Activated CD4-positive, CD25-positive, alpha-beta regulatory T cell (primary cell): Measurements from ENCODE around the gene KAZN.

Experiments
- DNase-seq, 4 experiments: peaks; one replicate each; lab custom pipeline; 2025; lab: John Stamatoyannopoulos, UW

KAZN gene

DNA sequence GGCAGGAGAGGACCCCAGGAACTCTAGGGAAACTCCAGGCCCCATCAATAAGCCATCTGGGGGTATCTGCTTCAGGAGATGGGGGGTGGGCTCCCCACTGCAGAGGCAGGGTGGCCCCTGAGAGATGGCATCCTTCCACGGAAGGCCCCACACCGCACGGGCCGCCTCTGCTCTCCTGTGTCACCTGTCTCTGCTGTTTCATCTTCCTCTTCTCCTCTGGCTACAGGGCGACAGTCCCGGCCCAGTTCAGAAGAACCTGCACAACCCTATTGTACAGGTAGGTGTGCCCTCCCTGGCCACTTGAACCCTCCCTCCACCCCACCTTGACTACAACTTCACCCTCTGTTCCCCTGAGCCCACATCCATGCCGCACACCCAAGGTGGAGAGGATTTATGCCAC is 464.9 kb downstream of the KAZN start:
- no peak for DNase-seq

DNA sequence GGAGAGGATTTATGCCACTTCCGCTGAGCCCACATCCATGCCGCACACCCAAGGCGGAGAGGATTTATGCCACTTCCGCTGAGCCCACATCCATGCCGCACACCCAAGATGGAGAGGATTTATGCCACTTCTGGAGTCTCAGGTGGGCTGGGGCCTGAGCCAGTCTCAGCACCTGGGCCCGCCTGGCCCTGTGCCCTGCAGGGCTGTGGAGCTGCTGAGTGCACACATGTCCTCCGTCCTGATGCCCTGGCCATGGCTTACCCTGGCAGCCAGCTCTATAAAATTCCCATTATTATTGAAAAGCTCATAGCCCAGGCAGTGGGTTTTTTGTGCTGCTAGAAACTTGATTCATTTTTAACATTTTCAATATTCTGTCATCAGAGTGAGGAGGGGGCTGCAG is 465.3 kb downstream of the KAZN start:
- DNase-seq: no peak

DNA sequence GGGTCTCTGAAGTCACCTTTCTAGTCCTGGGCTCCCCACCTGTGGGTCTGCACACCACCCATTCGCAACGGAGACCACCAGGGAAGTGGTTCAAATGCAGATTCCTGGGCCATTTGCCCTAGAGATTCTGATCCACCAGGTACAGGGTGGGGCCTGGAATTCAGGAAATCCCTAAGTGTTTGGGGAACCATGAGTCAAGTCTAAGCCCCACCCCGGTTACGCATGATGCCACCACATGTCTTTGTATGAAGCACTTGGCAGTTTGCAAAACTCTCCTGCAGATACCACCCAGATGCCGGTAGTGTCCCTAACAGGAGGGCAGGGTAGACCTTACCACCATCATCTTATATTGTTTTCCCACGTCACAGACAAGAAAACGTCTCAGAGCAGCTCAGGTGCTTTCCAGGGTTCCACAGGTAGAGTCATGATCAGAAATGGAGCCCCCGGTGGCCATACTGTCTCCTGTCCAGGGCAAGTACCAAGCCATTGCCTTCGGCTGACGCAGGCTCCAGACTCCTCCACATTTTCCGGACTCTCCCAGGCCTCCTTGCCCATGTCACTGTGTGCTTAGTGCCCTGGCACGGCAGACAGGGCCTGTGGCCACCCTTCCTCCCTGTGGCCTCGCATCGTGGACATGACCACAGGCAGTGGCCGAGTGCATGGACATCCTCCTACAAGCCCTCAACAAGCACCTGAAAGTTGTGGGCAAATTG is 465.9 kb downstream of the KAZN start:
- no peak for DNase-seq

DNA sequence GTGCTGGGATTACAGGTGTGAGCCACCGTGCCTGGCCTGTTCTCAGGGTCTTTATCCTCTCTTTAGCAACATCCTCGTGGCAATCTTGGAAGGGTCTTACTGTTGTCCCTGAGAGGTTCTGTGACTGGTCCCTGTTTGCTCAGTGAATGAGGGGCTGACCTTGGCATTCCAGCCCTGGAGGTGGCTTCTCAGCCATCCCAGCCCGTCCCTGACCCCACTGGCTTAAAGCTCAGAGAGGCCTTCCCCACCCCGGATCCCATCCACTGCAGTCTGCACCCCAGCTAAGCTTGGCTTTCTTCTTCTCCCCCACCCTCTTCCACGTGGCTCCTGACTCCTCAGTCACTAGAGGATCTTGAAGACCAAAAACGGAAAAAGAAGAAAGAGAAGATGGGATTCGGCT is 466.8 kb downstream of the KAZN start:
- DNase-seq: no peak

DNA sequence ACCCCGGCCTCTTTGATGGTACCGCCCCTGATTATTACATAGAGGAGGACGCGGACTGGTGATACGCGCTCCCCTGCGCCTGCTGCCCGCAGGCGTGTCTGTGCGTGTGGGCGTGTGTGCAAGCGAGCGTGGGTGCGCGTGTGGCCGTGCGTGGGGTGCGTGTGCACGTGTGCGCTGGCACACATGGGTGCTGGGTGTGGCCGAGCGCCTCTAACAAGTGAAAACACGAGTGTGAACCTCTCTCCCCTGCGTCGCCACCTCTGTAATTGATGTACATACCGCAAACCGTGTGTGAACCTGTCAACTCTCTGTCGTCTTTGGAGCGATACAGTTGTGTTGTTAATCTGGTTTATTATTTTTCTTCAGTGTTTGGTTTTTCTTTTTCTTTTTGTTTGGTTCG is 467.3 kb downstream of the KAZN start:
- DNase-seq: no peak

DNA sequence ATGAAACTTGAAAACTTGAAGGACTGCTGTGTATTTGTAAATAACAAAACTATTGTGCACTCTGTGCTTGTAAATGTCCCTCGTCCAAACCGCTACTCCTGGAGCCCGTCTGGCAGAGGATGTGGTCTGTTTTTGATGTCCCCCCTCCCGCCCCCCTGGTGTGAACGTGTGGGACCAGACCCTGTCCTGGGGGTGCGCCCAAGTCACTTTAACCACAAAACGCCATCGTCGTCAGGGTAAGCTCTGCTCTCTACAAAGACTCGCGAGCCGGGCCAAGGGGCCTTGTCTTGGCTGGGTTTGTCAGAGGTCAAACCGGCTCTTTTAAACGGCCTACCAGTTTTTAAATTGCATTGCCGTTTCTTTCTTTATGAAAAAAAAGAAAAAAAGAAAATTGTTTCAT is 467.7 kb downstream of the KAZN start:
- no peak for DNase-seq

DNA sequence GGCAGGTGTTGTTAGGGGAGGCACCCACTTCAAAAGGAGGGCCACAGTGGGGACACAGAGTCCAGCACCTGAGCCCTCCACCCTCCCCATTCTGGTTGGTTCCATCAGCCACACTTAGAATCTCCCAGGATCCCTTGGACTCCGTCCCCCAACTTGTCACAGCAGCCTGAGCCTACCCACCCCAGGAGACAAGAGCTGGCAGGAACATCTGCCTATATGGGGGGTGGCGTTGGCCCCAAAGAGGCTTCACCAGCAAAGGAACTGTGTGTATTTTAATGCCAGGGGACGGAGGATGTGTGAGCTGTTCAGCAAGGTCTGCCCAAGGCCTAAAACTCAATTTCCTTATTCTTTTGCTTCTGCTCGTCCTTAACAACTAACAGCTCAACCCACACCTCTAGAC is 468.7 kb downstream of the KAZN start:
- DNase-seq: no peak

DNA sequence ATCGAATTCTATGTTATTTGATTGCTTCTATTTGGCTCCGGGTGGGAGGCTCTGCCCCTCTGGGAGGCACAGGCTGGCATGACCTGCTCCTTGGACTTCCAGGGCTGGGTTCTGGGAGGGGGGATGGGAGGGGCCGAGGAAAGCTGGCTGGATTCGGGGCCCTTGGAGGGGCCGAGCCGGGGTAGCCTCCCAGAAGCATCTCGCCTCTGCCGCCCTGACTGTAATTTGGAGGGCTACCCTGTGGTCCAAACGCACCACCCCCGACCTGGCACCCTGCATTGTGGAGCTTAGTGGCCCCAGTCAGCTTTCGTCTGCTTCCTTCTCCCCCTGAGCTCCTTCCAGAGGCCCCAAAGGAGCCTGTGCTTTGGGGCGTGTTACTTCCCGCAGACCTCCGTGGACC is 469.7 kb downstream of the KAZN start:
- DNase-seq: no peak

DNA sequence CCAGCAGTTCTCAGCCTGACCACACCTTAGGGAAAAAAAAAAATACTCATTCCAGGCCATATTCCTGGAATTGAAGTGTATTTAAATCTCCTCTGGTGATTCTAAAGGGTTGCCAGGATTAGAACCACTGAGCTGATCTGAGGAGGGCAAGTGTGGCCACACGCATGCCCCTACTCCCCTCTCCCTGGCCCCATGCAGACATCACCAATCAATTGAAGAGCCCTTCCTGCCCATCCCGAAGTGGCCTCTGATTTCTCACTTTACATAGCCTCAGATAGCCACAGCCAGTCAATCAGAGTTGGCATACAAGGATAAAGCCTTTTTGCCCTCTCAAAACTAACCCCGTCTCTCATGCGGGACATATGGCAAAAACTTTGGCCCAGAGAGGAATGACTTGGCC is 470.5 kb downstream of the KAZN start:
- no peak for DNase-seq

DNA sequence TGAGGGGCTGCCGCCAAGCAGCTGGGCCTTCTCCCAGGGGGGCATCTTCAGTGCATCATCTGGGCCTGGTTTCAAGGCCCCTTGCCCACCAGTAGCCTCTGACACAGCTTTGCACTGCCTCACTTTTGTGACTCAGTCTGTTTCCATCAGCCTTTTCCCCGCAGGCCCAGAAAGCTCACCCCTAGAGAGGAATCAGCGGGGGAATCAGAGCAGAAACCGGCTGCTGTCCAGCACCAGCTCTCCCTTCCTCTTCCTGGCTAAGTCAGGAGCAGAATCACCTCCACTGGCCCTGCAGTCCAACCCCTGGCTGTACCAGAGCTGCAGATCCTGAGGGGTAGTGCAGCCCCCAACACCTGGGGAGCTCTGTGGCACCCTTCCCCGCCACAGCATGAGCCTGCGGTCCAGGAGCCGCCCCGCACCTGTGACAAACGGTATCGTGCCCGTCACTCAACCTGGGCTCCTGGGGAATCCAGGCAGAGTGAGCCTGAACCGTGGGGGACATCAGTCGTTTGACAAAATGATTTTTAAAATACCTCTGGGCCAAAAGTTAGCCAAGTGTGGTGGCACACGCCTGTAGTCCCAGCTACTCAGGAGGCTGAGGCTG is 471.8 kb downstream of the KAZN start:
- DNase-seq: no peak

DNA sequence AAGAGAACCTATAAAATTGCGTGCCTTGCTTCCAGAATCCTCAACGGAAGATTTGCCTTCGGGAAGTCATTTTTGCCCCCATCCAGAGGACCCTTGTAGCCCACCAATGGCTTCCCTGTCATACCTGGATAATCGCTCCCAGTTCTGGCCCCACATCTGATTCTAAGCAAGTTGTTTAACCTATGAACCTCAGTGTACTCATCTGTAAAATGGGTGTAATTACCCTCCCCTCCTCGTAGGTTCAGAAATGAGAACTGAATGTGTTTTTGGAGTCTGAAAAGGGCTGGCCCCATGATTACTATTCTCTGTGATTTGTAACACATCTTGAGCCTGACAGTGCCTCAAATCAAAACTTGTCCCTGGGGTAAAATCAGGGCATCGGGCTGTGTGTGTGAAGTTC is 473.5 kb downstream of the KAZN start:
- no peak for DNase-seq

DNA sequence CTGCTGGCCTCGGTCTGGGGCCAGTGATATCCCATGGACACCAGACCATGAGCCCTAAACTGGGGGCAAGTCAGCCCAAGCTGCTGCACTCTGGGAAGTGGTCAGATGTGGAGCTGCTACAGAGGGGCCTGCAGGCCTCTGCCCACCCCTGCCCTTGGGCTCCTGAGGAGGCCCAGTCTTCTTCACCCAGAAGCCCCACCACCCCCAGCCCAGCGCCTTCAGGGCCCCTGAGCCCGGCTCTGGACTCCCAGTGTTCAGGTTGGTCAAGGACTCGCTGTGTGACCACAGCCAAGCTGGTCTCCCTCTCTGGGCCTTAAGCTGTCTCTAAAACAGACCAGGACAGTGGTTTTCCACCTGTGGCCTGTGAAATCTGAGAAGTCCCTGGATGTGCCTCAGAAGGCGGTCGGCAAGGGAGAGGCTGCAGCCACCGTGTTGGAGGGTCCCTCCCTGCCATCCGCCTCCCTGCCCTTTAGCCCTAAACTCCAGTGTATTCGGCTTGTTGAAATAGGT is 475.4 kb downstream of the KAZN start:
- no peak for DNase-seq

DNA sequence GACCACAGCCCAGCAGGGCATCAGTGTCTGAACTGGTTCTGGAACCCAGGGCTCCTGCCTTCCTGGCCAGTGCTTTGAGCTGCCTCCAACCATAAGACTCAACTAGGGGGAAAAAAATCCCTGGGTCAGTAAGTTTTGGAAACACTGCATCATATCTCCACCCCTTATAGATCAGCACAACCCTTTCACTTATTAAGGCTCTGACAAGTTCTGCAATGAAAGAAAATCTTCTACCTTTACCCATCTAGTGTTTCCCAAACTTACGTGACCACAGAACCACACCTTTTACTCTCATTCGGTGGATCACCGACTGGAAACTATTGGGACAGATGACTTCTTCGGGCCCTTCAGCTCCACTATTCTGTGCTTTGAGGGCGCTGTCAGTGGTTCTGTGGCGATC is 476.7 kb downstream of the KAZN start:
- no peak for DNase-seq

DNA sequence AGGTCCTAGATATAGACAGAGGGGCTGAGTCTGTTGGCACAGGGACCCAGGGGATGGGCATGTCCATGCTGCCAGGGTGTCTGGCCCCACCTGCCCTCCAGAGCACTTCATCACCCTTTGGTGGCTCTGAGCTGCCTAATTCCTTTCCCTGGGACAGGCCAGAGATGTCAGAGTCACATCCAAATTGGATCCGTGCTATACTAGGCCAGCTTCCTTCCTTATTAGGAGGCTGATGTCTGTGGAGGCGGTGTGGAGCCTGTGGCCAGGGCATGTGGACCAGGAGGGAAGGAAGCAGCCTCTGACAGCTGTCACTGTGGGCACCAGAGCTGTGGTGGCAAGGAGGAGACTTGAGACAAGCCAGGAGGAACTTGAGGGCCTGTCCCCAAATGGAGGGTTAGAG is 477.3 kb downstream of the KAZN start:
- DNase-seq: no peak

DNA sequence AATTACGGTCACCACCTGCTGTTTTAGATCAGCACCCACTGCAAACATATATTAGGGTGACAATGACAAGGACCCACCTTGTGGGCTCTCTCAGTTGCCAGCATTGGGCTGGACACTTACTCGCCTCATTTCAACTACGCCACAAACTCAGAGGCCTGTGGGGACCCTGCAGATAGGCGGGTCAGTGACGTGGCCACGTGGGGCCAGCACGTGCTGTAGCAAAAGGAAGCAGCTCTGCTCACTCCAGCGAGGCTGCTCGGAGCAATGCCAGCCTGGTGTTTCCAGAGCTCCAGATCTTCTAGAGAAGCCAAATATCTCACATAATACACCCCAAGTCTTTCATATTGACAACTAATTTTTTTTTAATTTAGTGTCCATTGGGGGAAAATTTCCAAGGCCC is 478.3 kb downstream of the KAZN start:
- no peak for DNase-seq

DNA sequence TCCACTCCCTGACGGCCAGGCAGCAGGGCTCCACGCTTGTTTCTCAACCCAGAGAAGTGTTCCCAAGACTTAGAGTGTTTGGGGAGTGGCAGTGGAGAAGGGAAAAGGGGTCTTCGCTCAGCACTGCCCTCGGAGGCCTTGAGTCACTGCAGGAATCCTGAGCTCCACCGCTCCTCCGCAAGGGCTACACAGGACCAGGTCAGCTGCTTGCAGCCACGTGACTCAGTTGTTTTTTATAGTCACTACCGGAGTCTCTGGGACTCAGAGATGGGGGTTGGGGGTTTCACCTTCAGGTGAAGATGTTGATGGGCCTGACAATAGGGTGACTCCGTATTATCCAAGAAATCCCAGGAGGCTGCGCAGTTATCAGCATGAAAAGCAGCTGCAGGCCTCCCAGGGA is 478.9 kb downstream of the KAZN start:
- DNase-seq: no peak

DNA sequence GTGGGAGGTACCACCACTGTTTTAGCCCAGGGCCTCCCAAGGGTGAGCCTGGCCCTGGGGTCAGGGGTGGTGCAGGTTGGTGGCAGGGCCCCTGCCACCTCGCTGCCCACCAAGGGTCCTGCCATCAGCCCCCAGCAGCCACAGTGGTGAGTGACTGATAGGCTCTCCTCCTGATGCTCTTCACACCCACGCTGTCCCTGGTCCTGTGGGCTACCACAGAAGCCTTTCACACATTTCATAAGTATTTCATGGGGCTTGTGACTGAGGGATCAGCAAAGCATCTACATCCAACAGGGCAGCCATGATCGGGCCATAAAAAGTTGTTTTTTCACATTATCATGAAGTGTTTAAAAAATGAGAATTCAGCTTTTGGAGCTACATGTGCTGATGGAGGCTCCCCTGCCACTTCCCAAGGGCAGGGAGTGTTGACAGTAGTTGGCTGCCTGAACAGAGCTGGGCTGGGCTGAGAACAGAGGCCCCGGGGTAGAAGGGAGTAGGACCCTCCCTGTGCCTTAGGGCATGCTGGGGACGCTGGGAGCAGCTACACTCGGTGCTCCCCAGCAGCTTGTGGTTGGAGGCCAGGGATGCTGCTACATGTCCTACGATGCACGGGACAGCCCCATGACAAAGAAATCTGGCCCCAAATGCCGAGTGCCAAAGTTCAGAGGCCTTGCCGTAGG is 482.0 kb downstream of the KAZN start:
- DNase-seq: no peak

DNA sequence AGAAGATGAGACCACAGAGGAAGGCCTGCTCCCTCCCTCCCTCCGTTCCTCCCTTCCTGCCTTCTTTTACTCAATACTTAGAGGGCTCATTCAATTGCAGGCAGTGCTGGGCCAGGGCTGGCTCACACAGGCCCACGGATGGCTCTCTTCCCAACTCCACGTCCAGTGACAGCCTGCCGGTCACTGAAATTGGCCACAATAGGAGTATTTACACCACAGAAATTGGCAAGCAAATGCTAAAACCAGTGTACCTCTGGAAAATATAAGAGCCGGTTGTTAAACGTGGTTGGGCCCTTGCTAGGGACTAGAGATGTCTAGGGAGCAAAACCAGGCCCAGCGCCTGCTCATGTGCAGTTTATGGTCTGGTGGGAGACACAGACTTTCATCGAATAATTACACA is 482.6 kb downstream of the KAZN start:
- DNase-seq: no peak

DNA sequence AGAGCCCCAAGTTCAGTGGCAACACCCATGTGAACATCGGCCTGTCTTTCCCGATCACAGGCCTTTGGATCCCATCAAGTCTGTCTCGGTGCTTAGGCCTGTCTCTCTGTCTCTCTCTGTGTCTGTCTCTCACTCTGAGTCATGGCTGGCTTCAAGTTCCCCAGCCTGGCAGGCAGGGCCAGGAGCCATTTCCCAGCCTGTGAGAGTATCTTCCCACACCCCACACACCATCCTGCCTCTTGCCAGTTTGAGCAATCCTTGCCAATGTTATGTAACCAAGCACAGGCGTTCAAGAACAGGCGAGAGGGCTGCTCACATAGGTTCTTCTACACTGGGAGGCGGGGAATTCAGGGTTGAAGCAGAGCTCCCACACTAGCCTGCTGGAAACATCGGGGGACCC is 485.1 kb downstream of the KAZN start:
- DNase-seq: no peak

DNA sequence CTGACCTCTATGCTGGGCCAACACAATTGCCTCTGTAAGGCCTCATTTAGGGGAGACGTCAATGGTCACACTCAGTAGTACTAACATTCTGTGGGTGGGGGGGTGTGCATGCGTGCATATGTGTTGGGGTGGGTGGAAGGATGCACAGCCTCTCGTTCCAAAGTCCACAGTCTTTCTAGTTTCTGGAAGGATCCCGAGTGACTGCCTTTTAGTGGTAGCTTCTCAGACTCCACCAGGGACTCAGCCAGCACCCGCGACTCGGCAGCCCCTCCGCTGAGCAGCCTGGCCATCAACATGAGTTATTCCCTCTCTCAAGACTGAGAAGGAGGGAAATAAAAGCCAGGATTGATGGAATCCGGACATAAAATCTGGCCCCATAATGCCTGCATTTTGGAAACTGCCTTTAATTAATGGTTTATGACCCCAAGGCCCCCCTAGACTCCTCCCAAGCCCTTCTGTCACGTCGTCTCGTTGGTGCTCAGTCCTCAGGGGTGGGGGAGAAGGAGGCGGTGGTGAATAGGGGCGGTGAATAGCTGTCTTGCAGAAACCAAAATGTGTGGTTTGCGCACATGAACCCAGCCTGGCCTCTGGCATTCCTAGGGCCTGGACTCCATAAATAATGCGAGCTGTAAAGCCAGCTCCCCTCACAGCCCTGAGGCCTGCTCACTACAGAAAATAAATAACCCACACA is 489.9 kb downstream of the KAZN start:
- no peak for DNase-seq

DNA sequence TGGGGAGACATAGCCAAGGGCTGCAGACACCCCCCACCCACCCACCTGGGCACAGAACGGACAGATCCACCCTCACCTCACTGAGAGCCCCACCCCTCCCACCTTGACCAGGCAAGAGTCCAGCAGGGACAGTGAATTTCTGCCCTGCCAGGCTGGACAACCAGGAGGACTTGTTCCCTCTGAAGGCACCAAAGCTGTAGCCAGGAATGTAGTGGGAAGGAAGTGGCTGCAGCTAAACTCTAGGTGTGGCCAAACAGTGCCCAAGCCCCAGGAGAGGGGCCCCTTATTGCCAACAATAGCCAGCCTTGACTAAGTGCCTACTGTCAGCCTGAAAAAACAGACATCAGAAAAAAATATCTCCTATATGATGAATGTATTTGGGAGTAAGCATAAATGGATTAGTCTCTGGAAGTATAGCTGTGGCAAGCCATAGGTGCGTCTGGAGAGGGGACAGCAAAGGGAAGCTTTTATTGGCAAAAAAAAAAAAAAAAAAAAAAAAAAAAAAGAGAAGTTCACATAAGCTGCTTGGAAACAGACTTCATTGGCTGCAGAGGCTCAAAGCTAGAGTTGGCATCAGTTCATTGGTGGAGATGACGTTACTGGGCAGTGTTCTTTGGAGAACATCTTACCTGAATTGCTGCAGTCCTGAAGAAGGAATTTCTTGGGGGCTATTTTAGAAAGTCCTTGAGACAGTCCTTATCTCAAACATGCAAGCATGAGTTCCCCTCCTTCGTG is 490.9 kb downstream of the KAZN start:
- no peak for DNase-seq

DNA sequence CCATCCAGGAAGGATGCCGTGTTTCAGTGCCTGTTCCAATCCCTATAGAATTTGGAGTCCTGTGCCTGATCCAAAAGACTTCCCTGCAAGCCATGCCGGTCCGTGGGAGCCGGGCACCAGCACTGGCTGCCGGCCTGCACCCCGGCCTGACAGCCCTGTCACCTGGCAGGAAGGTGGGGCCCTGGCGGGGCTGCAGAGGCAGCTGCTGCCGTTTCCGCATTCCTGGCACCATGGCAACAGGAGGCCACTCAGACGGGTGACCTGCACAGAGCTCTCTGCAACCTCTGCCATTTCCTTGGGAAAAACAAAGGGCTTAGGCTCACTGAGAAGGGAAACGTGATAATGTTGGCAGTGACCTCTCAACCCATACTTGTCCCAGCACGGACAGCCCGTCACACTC is 491.9 kb downstream of the KAZN start:
- no peak for DNase-seq
